H1 (cell line): ENCODE data around the gene BTRC. TPM values are rescaled to one million over a fixed set of nuclear protein-coding genes. Genes with fewer than 3 reads are reported as not detected.

Source experiments
- EP300 ChIP-seq, 2 experiments: IDR thresholded peaks; 1 replicate in 1 of 2; 2 replicates in 1 of 2; pipeline ENCODE4 v1.6.1; 2011 to 2012; ENCODE audit warnings: low read depth in 2 of 2, low read length in 2 of 2, mild to moderate bottlenecking in 2 of 2, borderline replicate concordance in 1 of 2, inconsistent platforms in 1 of 2, moderate library complexity in 1 of 2
- EZH2 ChIP-seq: fragments of 200-600 bp; sonication (generic); IDR thresholded peaks from 2 replicates; pipeline ENCODE4 v1.7.1; 2012; ENCODE audit warnings: low read depth, mild to moderate bottlenecking, moderate library complexity, low read length, inconsistent platforms; ENCODE audit not compliant: severe bottlenecking
- KDM5A ChIP-seq: fragments of 200-600 bp; IDR thresholded peaks from 2 replicates; pipeline ENCODE4 v1.7.1; 2012; ENCODE audit warnings: mild to moderate bottlenecking, low read length, inconsistent platforms, mixed read lengths
- SRF ChIP-seq: IDR thresholded peaks from 2 replicates; pipeline ENCODE4 v1.6.1; 2011; ENCODE audit warnings: mild to moderate bottlenecking, low read depth, low read length, moderate library complexity
- polyA plus RNA-seq, 7 experiments: library from polyadenylated mRNA; depleted of rRNA in 3 of 7; stranded (reverse) in 5 of 7; unstranded in 2 of 7; fragments of >200 nt in 5 of 7; fragments of 200-250 nt in 2 of 7; gene quantifications; 1 replicate in 5 of 7; 2 replicates in 1 of 7; 4 replicates in 1 of 7; pipeline versions ENCODE4 v1.2.1 to v1.2.3, GENCODE V29; 2011 to 2013; ENCODE audit warnings: missing spikeins in 2 of 7, mixed read lengths in 2 of 7
- total RNA-seq: library from RNA; stranded (reverse); fragmentation: NEBNext Ultra II Directional; extraction: Animal tissue kit (Norgen Biotek cat#: 25700); gene quantifications from 2 replicates; pipeline ENCODE4 v1.2.1, GENCODE V29; 2021

The BTRC gene
- total and polyA plus RNA-seq, 2 of the 8 experiments (the other 6 are each of a cell fraction or from before 2014, with no cell fraction given): 9.9 to 24.7 TPM

- TF ChIP-seq EP300 (IDR thresholded peaks at IDR 0.05; ENCODE audit: borderline replicate concordance in 1 of 2, low read depth in 2 of 2, low read length in 2 of 2): no peak
- no peak for TF ChIP-seq EZH2
- no peak for TF ChIP-seq KDM5A
- TF ChIP-seq SRF: no peak
These were observed 139.9 kb downstream of the BTRC start (continued) for GRCh38 chr10:101493782-101494281.
